ENCODE measurements around the gene TTC28.

TTC28 gene

DNA sequence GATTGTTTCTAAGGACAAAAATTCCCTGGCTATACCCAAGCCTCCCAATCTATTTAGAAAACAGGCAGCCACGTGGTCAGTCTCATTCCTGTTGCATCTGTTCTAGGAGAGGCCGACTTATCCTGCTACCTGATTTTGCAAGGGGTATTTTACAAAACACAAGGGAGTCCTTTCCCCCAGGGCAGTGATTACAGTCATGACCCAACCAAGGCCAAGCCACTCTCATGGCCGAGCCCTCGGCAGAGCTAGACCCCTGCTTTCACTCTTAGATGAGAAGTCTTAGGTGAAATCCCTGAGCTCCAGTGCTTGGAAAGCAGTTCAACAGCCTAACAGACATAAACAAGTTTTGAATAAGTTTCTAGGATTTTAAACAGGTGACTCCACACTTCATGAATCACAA, 671.6 kb downstream of the TTC28 start:
- Histone ChIP-seq H4K20me1 (ENCODE audit: insufficient read depth, low read length, poor library complexity, severe bottlenecking) (no peaks in the 10 kb centered on the region), H3K36me3 (ENCODE audit: insufficient read depth, low read length) (peaks cover 82% of the 10 kb centered on the region; the same call in 1 of the 2 replicates)
- no peak for TF ChIP-seq EZH2phosphoT487 (IDR thresholded peaks at IDR 0.05; ENCODE audit: borderline replicate concordance)

GRCh38 chr22:28006271-28006670, 673.4 kb downstream of the TTC28 start:
- Histone ChIP-seq H3K4me2 (ENCODE audit: low read depth, low read length, poor library complexity, severe bottlenecking) (no peak overlapping the region), H3K9ac (ENCODE audit: low read depth, low read length, poor library complexity, severe bottlenecking) (no peak overlapping the region), H3K79me2 (ENCODE audit: insufficient read depth, low read length) (no peaks in the 10 kb centered on the region), H2AFZ (ENCODE audit: low read length) (no peak overlapping the region), H3K27me3 (ENCODE audit: insufficient read depth, low read length, poor library complexity, severe bottlenecking) (no peaks in the 10 kb centered on the region), H3K9me2 (replicated peaks; ENCODE audit: low read depth, low read length) (no peaks in the 10 kb centered on the region), H3K4me3 (ENCODE audit: low read length, poor library complexity, severe bottlenecking) (no peak overlapping the region), H4K20me1 (ENCODE audit: insufficient read depth, low read length, poor library complexity, severe bottlenecking) (no peaks in the 10 kb centered on the region), H3K4me1 (ENCODE audit: insufficient read depth, low read length, poor library complexity, severe bottlenecking) (no peaks in the 10 kb centered on the region), H3K9me3 (ENCODE audit: insufficient read depth, low read depth, low read length) (no peaks in the 10 kb centered on the region), H3K36me3 (ENCODE audit: insufficient read depth, low read length) (peaks cover 85% of the 10 kb centered on the region; the same call in 1 of the 2 replicates), H3F3A (ENCODE audit: low read depth) (no peaks in the 10 kb centered on the region)
- TF ChIP-seq CTCF (conservative IDR thresholded peaks at IDR 0.05; ENCODE audit: low read length) (no peak), EZH2phosphoT487 (IDR thresholded peaks at IDR 0.05; ENCODE audit: borderline replicate concordance) (no peak)

More for the DNA sequence above, 671.6 kb downstream of the TTC28 start:
- H3K79me2 ChIP-seq (ENCODE audit: insufficient read depth, low read length), result no peaks in the 10 kb centered on the region
- no peak overlapping the region for H2AFZ ChIP-seq (ENCODE audit: low read length)
- no peaks in the 10 kb centered on the region for H3K27me3 ChIP-seq (ENCODE audit: insufficient read depth, low read length, poor library complexity, severe bottlenecking)
- no peaks in the 10 kb centered on the region for H3F3A ChIP-seq (ENCODE audit: low read depth)
- H3K9me2 ChIP-seq (replicated peaks; ENCODE audit: low read depth, low read length), result no peaks in the 10 kb centered on the region
- H3K4me3 ChIP-seq (ENCODE audit: low read length, poor library complexity, severe bottlenecking), result no peak overlapping the region
- H3K4me1 ChIP-seq (ENCODE audit: insufficient read depth, low read length, poor library complexity, severe bottlenecking), result no peaks in the 10 kb centered on the region
- no peak overlapping the region for H3K4me2 ChIP-seq (ENCODE audit: low read depth, low read length, poor library complexity, severe bottlenecking)
- no peaks in the 10 kb centered on the region for H3K9me3 ChIP-seq (ENCODE audit: insufficient read depth, low read depth, low read length)
- no peak overlapping the region for H3K9ac ChIP-seq (ENCODE audit: low read depth, low read length, poor library complexity, severe bottlenecking)

- Histone ChIP-seq H3K9me3 (ENCODE audit: insufficient read depth, low read depth, low read length) (no peaks in the 10 kb centered on the region), H3F3A (ENCODE audit: low read depth) (no peaks in the 10 kb centered on the region), H4K20me1 (ENCODE audit: insufficient read depth, low read length, poor library complexity, severe bottlenecking) (no peaks in the 10 kb centered on the region), H3K27me3 (ENCODE audit: insufficient read depth, low read length, poor library complexity, severe bottlenecking) (no peaks in the 10 kb centered on the region), H2AFZ (ENCODE audit: low read length) (no peak overlapping the region), H3K9me2 (replicated peaks; ENCODE audit: low read depth, low read length) (no peaks in the 10 kb centered on the region), H3K4me1 (ENCODE audit: insufficient read depth, low read length, poor library complexity, severe bottlenecking) (no peaks in the 10 kb centered on the region), H3K36me3 (ENCODE audit: insufficient read depth, low read length) (peaks cover 87% of the 10 kb centered on the region; the same call in 1 of the 2 replicates), H3K79me2 (ENCODE audit: insufficient read depth, low read length) (no peaks in the 10 kb centered on the region), H3K9ac (ENCODE audit: low read depth, low read length, poor library complexity, severe bottlenecking) (no peak overlapping the region), H3K4me2 (ENCODE audit: low read depth, low read length, poor library complexity, severe bottlenecking) (no peak overlapping the region), H3K4me3 (ENCODE audit: low read length, poor library complexity, severe bottlenecking) (no peak overlapping the region)
- no peak for TF ChIP-seq CTCF (conservative IDR thresholded peaks at IDR 0.05; ENCODE audit: low read length)
- no peak for TF ChIP-seq EZH2phosphoT487 (IDR thresholded peaks at IDR 0.05; ENCODE audit: borderline replicate concordance)
Observed at GRCh38 chr22:28005513-28005912, 674.1 kb downstream of the TTC28 start.

GRCh38 chr22:28004021-28004420, 675.6 kb downstream of the TTC28 start:
- no peaks in the 10 kb centered on the region for H4K20me1 ChIP-seq (ENCODE audit: insufficient read depth, low read length, poor library complexity, severe bottlenecking)
- no peak overlapping the region for H3K9ac ChIP-seq (ENCODE audit: low read depth, low read length, poor library complexity, severe bottlenecking)
- no peaks in the 10 kb centered on the region for H3K27me3 ChIP-seq (ENCODE audit: insufficient read depth, low read length, poor library complexity, severe bottlenecking)
- H3K79me2 ChIP-seq (ENCODE audit: insufficient read depth, low read length), result no peaks in the 10 kb centered on the region
- no peak overlapping the region for H2AFZ ChIP-seq (ENCODE audit: low read length)
- no peaks in the 10 kb centered on the region for H3K9me2 ChIP-seq (replicated peaks; ENCODE audit: low read depth, low read length)
- no peak overlapping the region for H3K4me2 ChIP-seq (ENCODE audit: low read depth, low read length, poor library complexity, severe bottlenecking)
- no peaks in the 10 kb centered on the region for H3F3A ChIP-seq (ENCODE audit: low read depth)
- no peaks in the 10 kb centered on the region for H3K9me3 ChIP-seq (ENCODE audit: insufficient read depth, low read depth, low read length)
- H3K36me3 ChIP-seq (ENCODE audit: insufficient read depth, low read length), result peaks cover 89% of the 10 kb centered on the region; the same call in 1 of the 2 replicates
- TF ChIP-seq CTCF (conservative IDR thresholded peaks at IDR 0.05; ENCODE audit: low read length) (no peak), EZH2phosphoT487 (IDR thresholded peaks at IDR 0.05; ENCODE audit: borderline replicate concordance) (no peak)
- no peaks in the 10 kb centered on the region for H3K4me1 ChIP-seq (ENCODE audit: insufficient read depth, low read length, poor library complexity, severe bottlenecking)
- H3K4me3 ChIP-seq (ENCODE audit: low read length, poor library complexity, severe bottlenecking), result no peak overlapping the region

All from Loucy (cell line).